ENCODE results near the gene SCML2. TPM values are rescaled to one million over a fixed set of nuclear protein-coding genes. Genes with fewer than 3 reads are reported as not detected.

The SCML2 gene
- total and polyA plus RNA-seq, 9 donors: 3.1 to 6.7 (median 5.1) TPM

DNA sequence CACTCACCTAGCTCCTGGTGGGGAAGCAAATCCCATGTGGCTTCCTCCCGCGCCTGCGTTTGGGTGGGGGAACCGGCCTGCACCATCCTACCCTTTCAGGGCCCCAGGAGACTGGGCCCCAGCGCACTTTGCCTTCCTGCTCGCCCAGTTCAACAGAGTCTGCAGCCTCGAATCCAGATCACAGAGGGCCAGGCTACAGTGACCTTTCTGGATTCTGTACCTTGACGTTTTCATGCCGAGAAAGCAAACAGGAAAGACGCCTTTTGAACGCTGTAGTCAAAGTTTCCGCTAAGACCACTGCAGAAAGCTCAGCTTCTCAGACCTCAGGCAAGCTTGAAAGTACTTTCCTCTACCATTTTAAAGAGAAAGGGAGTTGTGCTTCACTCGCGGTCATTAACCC lies 126.4 kb downstream of the SCML2 start:
- intact Hi-C loops (cut with DNase I): no loop called here
- WGBS, 3 donors: 79 to 82% (median 79%) methylated on average over 14 of the region's 14 CpGs
- no peak overlapping the region for H3K4me3 ChIP-seq
- H3K36me3 ChIP-seq: no peaks in the 10 kb centered on the region
- no peak overlapping the region for H3K27ac ChIP-seq
- H3K27me3 ChIP-seq: no peaks in the 10 kb centered on the region
- no peaks in the 10 kb centered on the region for H3K4me1 ChIP-seq (ENCODE audit: insufficient read depth)
- TF ChIP-seq, protein P1, sequence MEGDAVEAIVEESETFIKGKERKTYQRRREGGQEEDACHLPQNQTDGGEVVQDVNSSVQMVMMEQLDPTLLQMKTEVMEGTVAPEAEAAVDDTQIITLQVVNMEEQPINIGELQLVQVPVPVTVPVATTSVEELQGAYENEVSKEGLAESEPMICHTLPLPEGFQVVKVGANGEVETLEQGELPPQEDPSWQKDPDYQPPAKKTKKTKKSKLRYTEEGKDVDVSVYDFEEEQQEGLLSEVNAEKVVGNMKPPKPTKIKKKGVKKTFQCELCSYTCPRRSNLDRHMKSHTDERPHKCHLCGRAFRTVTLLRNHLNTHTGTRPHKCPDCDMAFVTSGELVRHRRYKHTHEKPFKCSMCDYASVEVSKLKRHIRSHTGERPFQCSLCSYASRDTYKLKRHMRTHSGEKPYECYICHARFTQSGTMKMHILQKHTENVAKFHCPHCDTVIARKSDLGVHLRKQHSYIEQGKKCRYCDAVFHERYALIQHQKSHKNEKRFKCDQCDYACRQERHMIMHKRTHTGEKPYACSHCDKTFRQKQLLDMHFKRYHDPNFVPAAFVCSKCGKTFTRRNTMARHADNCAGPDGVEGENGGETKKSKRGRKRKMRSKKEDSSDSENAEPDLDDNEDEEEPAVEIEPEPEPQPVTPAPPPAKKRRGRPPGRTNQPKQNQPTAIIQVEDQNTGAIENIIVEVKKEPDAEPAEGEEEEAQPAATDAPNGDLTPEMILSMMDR (IDR thresholded peaks at IDR 0.05): no peak
- TF ChIP-seq EP300 (IDR thresholded peaks at IDR 0.05): no peak
- TF ChIP-seq POLR2A (IDR thresholded peaks at IDR 0.05): no peak
- DNase-seq: no peak
- H3K9me3 ChIP-seq: no peaks in the 10 kb centered on the region

DNA sequence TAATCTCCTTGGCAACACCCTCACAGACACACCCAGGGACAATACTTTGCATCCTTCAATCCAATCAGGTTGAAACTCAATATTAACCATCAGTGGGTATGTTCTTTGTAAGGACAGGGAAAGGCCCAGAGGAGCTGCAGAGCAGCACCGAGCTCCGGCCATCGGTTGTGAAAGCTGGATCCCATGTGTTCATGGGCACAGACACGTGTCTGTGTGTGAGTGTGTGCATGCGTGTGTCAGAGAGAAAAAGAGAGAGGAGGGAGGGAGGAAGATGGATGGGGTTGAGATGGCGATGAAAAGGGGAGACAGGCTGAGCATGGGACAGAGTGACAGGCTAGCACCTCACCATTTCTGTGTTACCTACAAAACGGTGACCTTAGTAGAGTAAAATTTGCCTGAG lies 127.0 kb downstream of the SCML2 start:
- Histone ChIP-seq H3K4me1 (ENCODE audit: insufficient read depth) (no peaks in the 10 kb centered on the region), H3K4me3 (no peak overlapping the region), H3K36me3 (no peaks in the 10 kb centered on the region), H3K27me3 (no peaks in the 10 kb centered on the region), H3K27ac (no peak overlapping the region), H3K9me3 (no peaks in the 10 kb centered on the region)
- no peak for DNase-seq
- intact Hi-C loops (cut with DNase I): no loop called here
- WGBS, 3 donors: 84 to 89% (median 85%) methylated on average over 7 of the region's 7 CpGs
- TF ChIP-seq, protein P1 (IDR thresholded peaks at IDR 0.05): no peak
- TF ChIP-seq EP300 (IDR thresholded peaks at IDR 0.05): no peak
- no peak for TF ChIP-seq POLR2A (IDR thresholded peaks at IDR 0.05)

DNA sequence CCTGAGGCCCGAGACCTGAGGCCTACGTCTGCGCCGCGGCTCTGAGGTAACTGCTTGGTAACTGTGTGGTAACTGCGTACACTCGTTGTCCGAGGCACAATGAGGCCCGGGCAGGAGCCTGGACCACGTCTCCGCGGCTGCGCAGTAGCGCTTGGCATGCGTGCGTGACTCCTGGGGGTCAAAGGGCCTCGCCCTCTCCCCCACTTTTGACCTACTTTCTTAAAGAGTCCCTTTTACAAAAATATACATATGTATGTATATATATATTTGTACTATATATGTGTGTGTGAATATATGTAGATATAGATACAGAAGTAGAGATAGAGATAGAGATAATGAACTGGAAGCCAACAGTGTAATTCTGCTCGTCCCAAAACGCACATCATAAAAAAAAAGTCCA lies 133.7 kb downstream of the SCML2 start, which contains the start of gene BEND2:
TSS of gene BEND2 (minus strand) at position 101 of the 400 bp plus-strand sequence. CDS start 136 bp downstream, outside the sequence.
- H3K36me3 ChIP-seq: no peaks in the 10 kb centered on the region
- H3K9me3 ChIP-seq: no peaks in the 10 kb centered on the region
- no peaks in the 10 kb centered on the region for H3K4me1 ChIP-seq (ENCODE audit: insufficient read depth)
- H3K4me3 ChIP-seq: no peak within 1 kb of the TSS
- TF ChIP-seq POLR2A (IDR thresholded peaks at IDR 0.05) (no peak), EP300 (IDR thresholded peaks at IDR 0.05) (no peak)
- TF ChIP-seq, protein P1 (IDR thresholded peaks at IDR 0.05): no peak
- intact Hi-C loops (cut with DNase I): no loop called here
- DNase-seq: no peak
- H3K27ac ChIP-seq: no peak within 1 kb of the TSS
- WGBS, 3 donors: 94 to 96% (median 95%) methylated on average over 19 of the region's 19 CpGs
- H3K27me3 ChIP-seq: no peaks in the 10 kb centered on the region

DNA sequence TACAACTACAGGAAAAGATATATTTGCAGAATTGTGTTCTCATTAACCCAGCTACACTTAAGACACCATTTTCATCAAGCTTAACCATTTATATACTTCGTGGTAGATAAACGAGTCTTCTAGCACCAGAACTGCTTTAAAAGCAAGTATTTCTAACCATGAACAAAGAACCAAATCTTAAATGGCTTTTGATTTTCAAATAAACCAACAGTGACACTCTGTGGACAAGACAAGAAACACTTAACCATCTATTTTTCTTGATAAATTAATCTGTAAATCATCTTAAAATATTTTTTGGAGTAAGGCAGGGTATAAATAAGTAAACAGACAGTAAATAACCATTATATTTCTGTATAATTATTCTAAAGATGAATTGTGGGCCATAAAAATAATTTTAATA lies 144.0 kb downstream of the SCML2 start:
- TF ChIP-seq POLR2A (IDR thresholded peaks at IDR 0.05): no peak
- TF ChIP-seq, protein P1 (IDR thresholded peaks at IDR 0.05): peak in 1 of 3 donors; percentile 36
- no peak for TF ChIP-seq EP300 (IDR thresholded peaks at IDR 0.05)
- no peak overlapping the region for H3K4me3 ChIP-seq
- intact Hi-C loops (cut with DNase I): no loop called here
- H3K27me3 ChIP-seq: no peaks in the 10 kb centered on the region
- H3K4me1 ChIP-seq (ENCODE audit: insufficient read depth): no peaks in the 10 kb centered on the region
- H3K27ac ChIP-seq: no peak overlapping the region
- 10 to 14% (median 12%) methylated on average over 2 of the region's 2 CpGs for WGBS, 3 donors
- DNase-seq: no peak
- no peaks in the 10 kb centered on the region for H3K36me3 ChIP-seq
- H3K9me3 ChIP-seq: no peaks in the 10 kb centered on the region
